ENCODE data around the gene TMEM108. TPM values are rescaled to one million over a fixed set of nuclear protein-coding genes. Genes with fewer than 3 reads are reported as not detected.

The TMEM108 gene
- total and polyA plus RNA-seq, 8 donors, result 0.37 to 2.1 (median 0.84) TPM; not detected in 2

GRCh38 chr3:133374708-133375402, 336.7 kb downstream of the TMEM108 start:
- no peak overlapping the region for H3K4me3 ChIP-seq
- no peak for DNase-seq
- no peak overlapping the region for H3K27ac ChIP-seq
- TF ChIP-seq EP300 (IDR thresholded peaks at IDR 0.05), result no peak
- TF ChIP-seq, protein P1, sequence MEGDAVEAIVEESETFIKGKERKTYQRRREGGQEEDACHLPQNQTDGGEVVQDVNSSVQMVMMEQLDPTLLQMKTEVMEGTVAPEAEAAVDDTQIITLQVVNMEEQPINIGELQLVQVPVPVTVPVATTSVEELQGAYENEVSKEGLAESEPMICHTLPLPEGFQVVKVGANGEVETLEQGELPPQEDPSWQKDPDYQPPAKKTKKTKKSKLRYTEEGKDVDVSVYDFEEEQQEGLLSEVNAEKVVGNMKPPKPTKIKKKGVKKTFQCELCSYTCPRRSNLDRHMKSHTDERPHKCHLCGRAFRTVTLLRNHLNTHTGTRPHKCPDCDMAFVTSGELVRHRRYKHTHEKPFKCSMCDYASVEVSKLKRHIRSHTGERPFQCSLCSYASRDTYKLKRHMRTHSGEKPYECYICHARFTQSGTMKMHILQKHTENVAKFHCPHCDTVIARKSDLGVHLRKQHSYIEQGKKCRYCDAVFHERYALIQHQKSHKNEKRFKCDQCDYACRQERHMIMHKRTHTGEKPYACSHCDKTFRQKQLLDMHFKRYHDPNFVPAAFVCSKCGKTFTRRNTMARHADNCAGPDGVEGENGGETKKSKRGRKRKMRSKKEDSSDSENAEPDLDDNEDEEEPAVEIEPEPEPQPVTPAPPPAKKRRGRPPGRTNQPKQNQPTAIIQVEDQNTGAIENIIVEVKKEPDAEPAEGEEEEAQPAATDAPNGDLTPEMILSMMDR (IDR thresholded peaks at IDR 0.05), result no peak
- TF ChIP-seq POLR2A (IDR thresholded peaks at IDR 0.05), result no peak
- TF ChIP-seq POLR2AphosphoS5 (IDR thresholded peaks at IDR 0.05), result no peak
- 78 to 89% (median 86%) methylated on average over 4 of the region's 4 CpGs for WGBS, 5 donors
- H3K4me1 ChIP-seq, result no peaks in the 10 kb centered on the region
- no peaks in the 10 kb centered on the region for H3K36me3 ChIP-seq
- H3K27me3 ChIP-seq, result no peaks in the 10 kb centered on the region
- intact Hi-C loops (cut with DNase I; ENCODE audit: low total_unique reads), result no loop called here
- no peaks in the 10 kb centered on the region for H3K9me3 ChIP-seq

GRCh38 chr3:133375403-133375745, 337.2 kb downstream of the TMEM108 start:
- no peaks in the 10 kb centered on the region for H3K27me3 ChIP-seq
- DNase-seq, result no peak
- H3K9me3 ChIP-seq, result no peaks in the 10 kb centered on the region
- H3K4me3 ChIP-seq, result no peak overlapping the region
- no peaks in the 10 kb centered on the region for H3K36me3 ChIP-seq
- H3K27ac ChIP-seq, result no peak overlapping the region
- no peaks in the 10 kb centered on the region for H3K4me1 ChIP-seq
- TF ChIP-seq EP300 (IDR thresholded peaks at IDR 0.05) (no peak), POLR2A (IDR thresholded peaks at IDR 0.05) (no peak), POLR2AphosphoS5 (IDR thresholded peaks at IDR 0.05) (no peak)
- TF ChIP-seq, protein P1 (IDR thresholded peaks at IDR 0.05), result no peak
- intact Hi-C loops (cut with DNase I; ENCODE audit: low total_unique reads), result no loop called here

- peaks cover 0 to 4% (median 0%) of the 10 kb centered on the region in 4 donors for H3K4me1 ChIP-seq
- WGBS, 5 donors, result 59 to 81% (median 72%) methylated on average over 6 of the region's 6 CpGs
- intact Hi-C loops (cut with DNase I; ENCODE audit: low total_unique reads), result no loop called here
- no peak overlapping the region for H3K27ac ChIP-seq
- TF ChIP-seq POLR2A (IDR thresholded peaks at IDR 0.05) (no peak), EP300 (IDR thresholded peaks at IDR 0.05) (no peak), POLR2AphosphoS5 (IDR thresholded peaks at IDR 0.05) (no peak)
- TF ChIP-seq, protein P1 (IDR thresholded peaks at IDR 0.05), result no peak
- H3K36me3 ChIP-seq, result no peaks in the 10 kb centered on the region
- DNase-seq, result no peak
- H3K27me3 ChIP-seq, result no peaks in the 10 kb centered on the region
- H3K4me3 ChIP-seq, result no peak overlapping the region
- no peaks in the 10 kb centered on the region for H3K9me3 ChIP-seq
These were observed 338.6 kb downstream of the TMEM108 start for GRCh38 chr3:133376810-133377209.

DNA sequence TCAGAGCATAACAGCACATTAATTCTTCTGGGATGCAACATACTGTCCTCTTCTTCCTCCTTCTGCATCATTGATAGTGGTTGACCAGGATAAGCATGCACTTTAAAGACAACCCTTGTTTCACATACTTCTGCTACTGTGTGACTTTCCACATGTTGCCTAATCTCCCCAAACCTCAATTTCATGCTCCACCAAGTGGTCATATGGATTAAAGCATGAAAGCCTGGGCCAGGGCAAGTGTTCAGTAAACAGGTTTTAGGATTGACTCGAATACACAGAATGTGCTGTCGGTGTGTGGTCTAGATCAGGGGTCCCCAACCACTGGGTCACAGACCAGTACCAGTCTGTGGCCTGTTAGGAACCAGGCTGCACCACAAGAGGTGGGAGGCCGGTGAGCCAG, 339.2 kb downstream of the TMEM108 start:
- peak in 1 of 2 donors; percentile 71 for DNase-seq
- TF ChIP-seq EP300 (IDR thresholded peaks at IDR 0.05), result no peak
- TF ChIP-seq, protein P1 (IDR thresholded peaks at IDR 0.05), result peak in 3 of 7 experiments; percentile 17 to 41 (median 18)
- no peak overlapping the region for H3K27ac ChIP-seq
- 44 to 55% (median 54%) methylated on average over 3 of the region's 3 CpGs for WGBS, 5 donors
- H3K9me3 ChIP-seq, result no peaks in the 10 kb centered on the region
- H3K4me3 ChIP-seq, result no peak overlapping the region
- peaks cover 0 to 4% (median 0%) of the 10 kb centered on the region in 4 donors for H3K4me1 ChIP-seq
- intact Hi-C loops (cut with DNase I; ENCODE audit: low total_unique reads), result no loop called here
- H3K27me3 ChIP-seq, result no peaks in the 10 kb centered on the region
- H3K36me3 ChIP-seq, result no peaks in the 10 kb centered on the region
